ENCODE results near the gene MERTK. TPM values are rescaled to one million over a fixed set of nuclear protein-coding genes. Genes with fewer than 3 reads are reported as not detected.

MERTK gene
- total RNA-seq, 1 donor from 2014 or later, result 1.5 TPM

- no peak for DNase-seq (ENCODE audit: extremely low spot score, unreplicated experiment)
- Mint-ChIP-seq H3K4me1 (ENCODE audit: unreplicated experiment) (no peaks in the 10 kb centered on the region), H3K36me3 (ENCODE audit: unreplicated experiment) (no peaks in the 10 kb centered on the region), H3K4me3 (ENCODE audit: unreplicated experiment) (no peak overlapping the region), H3K27ac (ENCODE audit: unreplicated experiment) (no peak overlapping the region), H3K9me3 (ENCODE audit: unreplicated experiment) (no peaks in the 10 kb centered on the region), H3K27me3 (ENCODE audit: unreplicated experiment) (no peaks in the 10 kb centered on the region)
- TF ChIP-seq CTCF (IDR thresholded peaks at IDR 0.05), result no peak
Observed at GRCh38 chr2:111999809-112000208, 101.4 kb downstream of the MERTK start.

- Mint-ChIP-seq H3K9me3 (ENCODE audit: unreplicated experiment) (no peaks in the 10 kb centered on the region), H3K4me1 (ENCODE audit: unreplicated experiment) (no peaks in the 10 kb centered on the region), H3K27me3 (ENCODE audit: unreplicated experiment) (no peaks in the 10 kb centered on the region), H3K36me3 (ENCODE audit: unreplicated experiment) (no peaks in the 10 kb centered on the region), H3K27ac (ENCODE audit: unreplicated experiment) (no peak overlapping the region), H3K4me3 (ENCODE audit: unreplicated experiment) (no peak overlapping the region)
- no peak for TF ChIP-seq CTCF (IDR thresholded peaks at IDR 0.05)
- no peak for DNase-seq (ENCODE audit: extremely low spot score, unreplicated experiment)
Observed at GRCh38 chr2:112000399-112001135, 102.2 kb downstream of the MERTK start.

GRCh38 chr2:112001136-112001715, 102.8 kb downstream of the MERTK start:
- no peak for DNase-seq (ENCODE audit: extremely low spot score, unreplicated experiment)
- Mint-ChIP-seq H3K4me1 (ENCODE audit: unreplicated experiment) (no peaks in the 10 kb centered on the region), H3K4me3 (ENCODE audit: unreplicated experiment) (no peak overlapping the region), H3K27me3 (ENCODE audit: unreplicated experiment) (no peaks in the 10 kb centered on the region), H3K9me3 (ENCODE audit: unreplicated experiment) (no peaks in the 10 kb centered on the region), H3K36me3 (ENCODE audit: unreplicated experiment) (no peaks in the 10 kb centered on the region), H3K27ac (ENCODE audit: unreplicated experiment) (no peak overlapping the region)
- TF ChIP-seq CTCF (IDR thresholded peaks at IDR 0.05), result no peak

GRCh38 chr2:112001942-112002341, 103.5 kb downstream of the MERTK start:
- Mint-ChIP-seq H3K36me3 (ENCODE audit: unreplicated experiment) (no peaks in the 10 kb centered on the region), H3K4me3 (ENCODE audit: unreplicated experiment) (no peak overlapping the region), H3K27me3 (ENCODE audit: unreplicated experiment) (no peaks in the 10 kb centered on the region), H3K9me3 (ENCODE audit: unreplicated experiment) (no peaks in the 10 kb centered on the region), H3K27ac (ENCODE audit: unreplicated experiment) (no peak overlapping the region), H3K4me1 (ENCODE audit: unreplicated experiment) (no peaks in the 10 kb centered on the region)
- DNase-seq (ENCODE audit: extremely low spot score, unreplicated experiment), result no peak
- no peak for TF ChIP-seq CTCF (IDR thresholded peaks at IDR 0.05)

- Mint-ChIP-seq H3K27me3 (ENCODE audit: unreplicated experiment) (peaks cover 13% of the 10 kb centered on the region), H3K4me1 (ENCODE audit: unreplicated experiment) (no peaks in the 10 kb centered on the region), H3K9me3 (ENCODE audit: unreplicated experiment) (no peaks in the 10 kb centered on the region), H3K27ac (ENCODE audit: unreplicated experiment) (no peak overlapping the region), H3K4me3 (ENCODE audit: unreplicated experiment) (no peak overlapping the region), H3K36me3 (ENCODE audit: unreplicated experiment) (no peaks in the 10 kb centered on the region)
- TF ChIP-seq CTCF (IDR thresholded peaks at IDR 0.05), result no peak
- DNase-seq (ENCODE audit: extremely low spot score, unreplicated experiment), result no peak
Observed at GRCh38 chr2:112003576-112004252, 105.3 kb downstream of the MERTK start.

All from osteocyte (in vitro differentiated cells).